ENCODE data around the gene IRF3. TPM values are rescaled to one million over a fixed set of nuclear protein-coding genes. Genes with fewer than 3 reads are reported as not detected.

IRF3 gene
- polyA plus RNA-seq, 1 donor (not counting 4 experiments of a cell fraction or from before 2014, with no cell fraction given): 50.4 TPM

DNA sequence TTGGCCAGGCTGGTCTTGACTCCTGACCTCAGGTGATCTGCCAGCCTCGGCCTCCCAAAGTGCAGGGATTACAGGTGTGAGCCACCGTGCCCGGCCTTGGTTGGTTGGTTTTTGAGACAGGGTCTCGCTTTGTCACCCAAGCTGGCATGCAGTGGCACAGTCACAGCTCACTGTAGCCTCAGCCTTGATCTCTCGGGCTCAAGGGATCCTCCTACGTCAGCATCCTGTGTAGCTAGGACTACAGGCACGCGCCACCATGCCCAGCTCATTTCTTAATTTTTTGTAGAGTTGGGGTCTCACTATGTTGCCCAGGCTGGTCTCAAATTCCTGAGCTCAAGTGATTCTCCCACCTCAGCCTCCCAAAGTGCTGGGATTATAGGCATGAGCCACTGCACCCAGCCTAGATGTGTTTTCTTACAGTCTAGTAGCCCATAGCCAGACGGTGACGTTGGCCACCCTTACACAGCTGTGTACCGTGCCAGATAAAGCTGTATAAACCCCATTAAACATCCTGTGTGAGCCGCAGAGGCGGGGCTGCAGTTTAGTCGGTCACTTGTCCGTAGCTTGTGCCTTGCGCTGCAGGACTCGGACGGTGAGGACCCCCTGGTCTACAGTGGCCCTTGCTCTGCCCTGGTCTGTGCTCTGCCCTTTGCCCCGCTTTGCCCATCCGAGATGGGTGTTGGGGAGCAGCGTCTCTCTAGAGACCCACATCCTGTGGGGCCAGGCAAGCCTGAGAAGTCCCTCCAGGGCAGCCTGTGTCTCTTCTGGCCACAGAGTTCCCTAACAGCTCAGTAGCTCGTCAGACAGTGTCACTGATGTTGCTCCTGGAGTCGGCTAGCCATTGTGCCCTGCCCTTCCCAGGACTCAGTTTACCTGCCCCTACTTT is 9.8 kb downstream of the IRF3 start:
- Histone ChIP-seq H4K20me1 (ENCODE audit: control insufficient read depth, extremely low read depth, insufficient read depth, low read length) (peaks cover 5% of the 10 kb centered on the region), H2AFZ (ENCODE audit: control insufficient read depth, low read length) (no peak overlapping the region), H3K9me3 (ENCODE audit: control insufficient read depth, low read depth, low read length) (no peaks in the 10 kb centered on the region), H3K4me1 (ENCODE audit: control insufficient read depth, extremely low read depth, insufficient read depth, low read length) (no peaks in the 10 kb centered on the region), H3K4me2 (ENCODE audit: control insufficient read depth, extremely low read depth, insufficient read depth, low read depth, low read length) (no peak overlapping the region), H3K4me3 (ENCODE audit: control insufficient read depth in 2 of 3, extremely low read depth in 1 of 3, insufficient read depth in 2 of 3, low read depth in 1 of 3, low read length in 3 of 3) (no peak overlapping the region), H3K9me1 (ENCODE audit: control insufficient read depth, extremely low read depth, insufficient read depth, low read length) (no peaks in the 10 kb centered on the region), H3K36me3 (ENCODE audit: control insufficient read depth in 2 of 2, extremely low read depth in 1 of 2, insufficient read depth in 2 of 2, low read length in 2 of 2) (peaks cover 48 to 51% of the 10 kb centered on the region in 2 experiments), H3K27ac (ENCODE audit: control insufficient read depth, insufficient read depth, low read length) (no peak overlapping the region), H3K27me3 (ENCODE audit: control insufficient read depth, extremely low read depth, insufficient read depth, low read length) (no peaks in the 10 kb centered on the region), H3K9ac (ENCODE audit: control insufficient read depth, extremely low read depth, insufficient read depth, low read length) (no peak overlapping the region), H3K79me2 (ENCODE audit: control insufficient read depth, insufficient read depth, low read length) (peaks cover 17% of the 10 kb centered on the region)
- TF ChIP-seq, protein P1, sequence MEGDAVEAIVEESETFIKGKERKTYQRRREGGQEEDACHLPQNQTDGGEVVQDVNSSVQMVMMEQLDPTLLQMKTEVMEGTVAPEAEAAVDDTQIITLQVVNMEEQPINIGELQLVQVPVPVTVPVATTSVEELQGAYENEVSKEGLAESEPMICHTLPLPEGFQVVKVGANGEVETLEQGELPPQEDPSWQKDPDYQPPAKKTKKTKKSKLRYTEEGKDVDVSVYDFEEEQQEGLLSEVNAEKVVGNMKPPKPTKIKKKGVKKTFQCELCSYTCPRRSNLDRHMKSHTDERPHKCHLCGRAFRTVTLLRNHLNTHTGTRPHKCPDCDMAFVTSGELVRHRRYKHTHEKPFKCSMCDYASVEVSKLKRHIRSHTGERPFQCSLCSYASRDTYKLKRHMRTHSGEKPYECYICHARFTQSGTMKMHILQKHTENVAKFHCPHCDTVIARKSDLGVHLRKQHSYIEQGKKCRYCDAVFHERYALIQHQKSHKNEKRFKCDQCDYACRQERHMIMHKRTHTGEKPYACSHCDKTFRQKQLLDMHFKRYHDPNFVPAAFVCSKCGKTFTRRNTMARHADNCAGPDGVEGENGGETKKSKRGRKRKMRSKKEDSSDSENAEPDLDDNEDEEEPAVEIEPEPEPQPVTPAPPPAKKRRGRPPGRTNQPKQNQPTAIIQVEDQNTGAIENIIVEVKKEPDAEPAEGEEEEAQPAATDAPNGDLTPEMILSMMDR (optimal IDR thresholded peaks at IDR 0.05 in 1 of 3, IDR thresholded peaks at IDR 0.05 in 1 of 3, conservative IDR thresholded peaks at IDR 0.05 in 1 of 3; ENCODE audit: extremely low read depth in 1 of 3, insufficient read depth in 2 of 3, low read length in 3 of 3): no peak
- no peak for TF ChIP-seq EZH2 (IDR thresholded peaks at IDR 0.05; ENCODE audit: low read length)
- dilution Hi-C loops (cut with MboI; ENCODE audit: extremely low pct_ligation_motif_present, low sequenced_read_pairs): no loop called here
- DNase-seq (ENCODE audit: low read depth, low spot score) (no peak), FAIRE-seq (no peak)

DNA sequence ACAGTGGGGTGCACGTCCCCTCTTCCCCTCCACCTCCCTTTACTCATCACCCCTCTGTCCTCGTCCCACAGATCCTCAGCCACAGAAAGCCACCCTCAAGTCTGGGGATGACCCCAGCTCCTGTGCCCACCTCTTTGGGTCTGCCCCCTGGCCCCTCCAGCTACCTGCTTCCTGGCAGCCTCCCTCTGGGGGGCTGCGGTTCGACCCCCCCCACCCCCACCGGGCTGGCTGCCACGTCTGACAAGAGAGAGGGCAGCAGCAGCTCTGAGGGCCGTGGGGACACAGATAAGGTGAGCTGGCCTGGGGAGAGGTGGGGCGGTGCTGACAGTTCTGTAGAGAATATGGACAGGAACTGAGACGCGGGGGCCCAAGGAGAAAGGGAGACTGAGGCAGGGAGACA is 11.1 kb downstream of the IRF3 start:
- Histone ChIP-seq H3K27me3 (ENCODE audit: control insufficient read depth, extremely low read depth, insufficient read depth, low read length) (no peaks in the 10 kb centered on the region), H3K27ac (ENCODE audit: control insufficient read depth, insufficient read depth, low read length) (no peak overlapping the region), H3K9me3 (ENCODE audit: control insufficient read depth, low read depth, low read length) (no peaks in the 10 kb centered on the region), H3K4me2 (ENCODE audit: control insufficient read depth, extremely low read depth, insufficient read depth, low read depth, low read length) (no peak overlapping the region), H3K4me1 (ENCODE audit: control insufficient read depth, extremely low read depth, insufficient read depth, low read length) (no peaks in the 10 kb centered on the region), H3K9me1 (ENCODE audit: control insufficient read depth, extremely low read depth, insufficient read depth, low read length) (no peaks in the 10 kb centered on the region), H2AFZ (ENCODE audit: control insufficient read depth, low read length) (no peak overlapping the region), H3K79me2 (ENCODE audit: control insufficient read depth, insufficient read depth, low read length) (peaks cover 25% of the 10 kb centered on the region), H4K20me1 (ENCODE audit: control insufficient read depth, extremely low read depth, insufficient read depth, low read length) (peaks cover 5% of the 10 kb centered on the region), H3K9ac (ENCODE audit: control insufficient read depth, extremely low read depth, insufficient read depth, low read length) (no peak overlapping the region), H3K4me3 (ENCODE audit: control insufficient read depth in 2 of 3, extremely low read depth in 1 of 3, insufficient read depth in 2 of 3, low read depth in 1 of 3, low read length in 3 of 3) (no peak overlapping the region), H3K36me3 (ENCODE audit: control insufficient read depth in 2 of 2, extremely low read depth in 1 of 2, insufficient read depth in 2 of 2, low read length in 2 of 2) (peaks cover 48 to 52% of the 10 kb centered on the region in 2 experiments)
- FAIRE-seq (no peak), DNase-seq (ENCODE audit: low read depth, low spot score) (no peak)
- dilution Hi-C loops (cut with MboI; ENCODE audit: extremely low pct_ligation_motif_present, low sequenced_read_pairs): no loop called here
- TF ChIP-seq, protein P1 (optimal IDR thresholded peaks at IDR 0.05 in 1 of 3, IDR thresholded peaks at IDR 0.05 in 1 of 3, conservative IDR thresholded peaks at IDR 0.05 in 1 of 3; ENCODE audit: extremely low read depth in 1 of 3, insufficient read depth in 2 of 3, low read length in 3 of 3): no peak
- no peak for TF ChIP-seq EZH2 (IDR thresholded peaks at IDR 0.05; ENCODE audit: low read length)

All from keratinocyte (primary cell).